ENCODE measurements around the gene ARHGAP44.

ARHGAP44 gene

DNA sequence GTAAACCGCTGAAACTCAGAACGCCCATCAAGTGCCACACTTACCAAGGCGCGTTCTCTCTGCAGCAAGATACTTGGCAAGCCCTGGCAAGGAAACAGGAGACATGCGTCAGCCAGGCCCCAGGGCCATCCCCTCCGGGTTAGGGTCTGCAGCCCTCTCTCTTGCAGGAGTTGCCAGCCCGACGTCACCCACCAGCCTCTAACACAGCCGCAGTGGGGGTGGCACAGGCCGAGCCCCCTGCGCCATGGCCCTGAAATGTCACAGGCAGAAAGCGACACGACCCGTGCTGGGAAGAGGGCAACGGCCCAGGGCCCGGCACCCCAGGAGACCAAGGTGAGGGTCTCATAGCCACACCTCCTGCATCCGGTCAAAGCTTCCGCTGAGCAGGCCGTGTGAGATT lies 206.6 kb downstream of the ARHGAP44 start:
- peaks cover 25% of the 10 kb centered on the region for H3K36me3 ChIP-seq (replicated peaks; ENCODE audit: low read depth, low read length)
- no peak overlapping the region for H3K9ac ChIP-seq (ENCODE audit: low read length)
- no peak overlapping the region for H3K27ac ChIP-seq (ENCODE audit: low read length)
- H3K79me2 ChIP-seq (ENCODE audit: low read length) = no peaks in the 10 kb centered on the region
- H4K20me1 ChIP-seq (ENCODE audit: insufficient read depth, low read length) = no peaks in the 10 kb centered on the region
- H3K9me3 ChIP-seq (ENCODE audit: insufficient read depth, low read length) = no peaks in the 10 kb centered on the region
- no peak overlapping the region for H3K4me2 ChIP-seq (ENCODE audit: low read length)
- H3K4me3 ChIP-seq (ENCODE audit: low read length) = no peak overlapping the region
- no peak overlapping the region for H2AFZ ChIP-seq (ENCODE audit: low read depth, low read length)
- TF ChIP-seq EZH2phosphoT487 (IDR thresholded peaks at IDR 0.05; ENCODE audit: low read depth) = no peak
- TF ChIP-seq CTCF (IDR thresholded peaks at IDR 0.05; ENCODE audit: low read depth, low read length) = no peak
- no peaks in the 10 kb centered on the region for H3K27me3 ChIP-seq (ENCODE audit: low read depth, low read length)
- no peaks in the 10 kb centered on the region for H3K4me1 ChIP-seq (ENCODE audit: low read length)

DNA sequence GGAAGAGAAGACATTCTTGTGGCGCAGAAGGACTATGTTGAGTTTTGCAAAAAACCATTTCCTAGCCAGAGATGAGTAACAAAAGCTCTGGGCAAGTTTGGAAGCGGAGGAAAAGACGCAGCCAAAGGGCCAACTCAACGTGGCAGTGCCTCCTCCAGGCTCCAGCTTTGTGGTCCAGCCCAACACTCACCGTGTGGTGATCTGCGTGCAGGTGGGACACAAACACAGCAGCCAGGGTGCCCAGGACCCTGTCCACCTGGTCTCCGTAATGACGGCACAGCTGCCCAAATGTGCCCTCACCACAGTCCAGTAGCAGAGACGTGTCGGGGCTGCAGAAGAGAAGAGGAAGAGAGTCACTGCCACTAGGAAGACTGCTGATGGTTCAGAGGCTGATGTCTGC lies 207.1 kb downstream of the ARHGAP44 start:
- H3K9ac ChIP-seq (ENCODE audit: low read length) = no peak overlapping the region
- peaks cover 25% of the 10 kb centered on the region for H3K36me3 ChIP-seq (replicated peaks; ENCODE audit: low read depth, low read length)
- TF ChIP-seq CTCF (IDR thresholded peaks at IDR 0.05; ENCODE audit: low read depth, low read length) (no peak), EZH2phosphoT487 (IDR thresholded peaks at IDR 0.05; ENCODE audit: low read depth) (no peak)
- no peaks in the 10 kb centered on the region for H3K79me2 ChIP-seq (ENCODE audit: low read length)
- H3K9me3 ChIP-seq (ENCODE audit: insufficient read depth, low read length) = no peaks in the 10 kb centered on the region
- H3K4me2 ChIP-seq (ENCODE audit: low read length) = no peak overlapping the region
- no peak overlapping the region for H3K4me3 ChIP-seq (ENCODE audit: low read length)
- H2AFZ ChIP-seq (ENCODE audit: low read depth, low read length) = no peak overlapping the region
- no peak overlapping the region for H3K27ac ChIP-seq (ENCODE audit: low read length)
- no peaks in the 10 kb centered on the region for H4K20me1 ChIP-seq (ENCODE audit: insufficient read depth, low read length)
- H3K27me3 ChIP-seq (ENCODE audit: low read depth, low read length) = no peaks in the 10 kb centered on the region
- H3K4me1 ChIP-seq (ENCODE audit: low read length) = no peaks in the 10 kb centered on the region

GRCh38 chr17:12996941-12997340 lies 207.6 kb downstream of the ARHGAP44 start:
- no peaks in the 10 kb centered on the region for H3K27me3 ChIP-seq (ENCODE audit: low read depth, low read length)
- no peaks in the 10 kb centered on the region for H3K4me1 ChIP-seq (ENCODE audit: low read length)
- TF ChIP-seq CTCF (IDR thresholded peaks at IDR 0.05; ENCODE audit: low read depth, low read length) (no peak), EZH2phosphoT487 (IDR thresholded peaks at IDR 0.05; ENCODE audit: low read depth) (no peak)
- H3K9ac ChIP-seq (ENCODE audit: low read length) = no peak overlapping the region
- H3K4me3 ChIP-seq (ENCODE audit: low read length) = no peak overlapping the region
- no peak overlapping the region for H3K27ac ChIP-seq (ENCODE audit: low read length)
- H4K20me1 ChIP-seq (ENCODE audit: insufficient read depth, low read length) = no peaks in the 10 kb centered on the region
- no peak overlapping the region for H3K4me2 ChIP-seq (ENCODE audit: low read length)
- no peaks in the 10 kb centered on the region for H3K9me3 ChIP-seq (ENCODE audit: insufficient read depth, low read length)
- H3K79me2 ChIP-seq (ENCODE audit: low read length) = no peaks in the 10 kb centered on the region
- peaks cover 28% of the 10 kb centered on the region for H3K36me3 ChIP-seq (replicated peaks; ENCODE audit: low read depth, low read length)
- H2AFZ ChIP-seq (ENCODE audit: low read depth, low read length) = no peak overlapping the region

- no peak for TF ChIP-seq EZH2phosphoT487 (IDR thresholded peaks at IDR 0.05; ENCODE audit: low read depth)
- TF ChIP-seq CTCF (IDR thresholded peaks at IDR 0.05; ENCODE audit: low read depth, low read length) = no peak
- no peak overlapping the region for H3K4me3 ChIP-seq (ENCODE audit: low read length)
- no peak overlapping the region for H3K9ac ChIP-seq (ENCODE audit: low read length)
- no peaks in the 10 kb centered on the region; the same call in 1 of the 2 replicates for H3K79me2 ChIP-seq (ENCODE audit: low read length)
- H3K36me3 ChIP-seq (replicated peaks; ENCODE audit: low read depth, low read length) = peaks cover 37% of the 10 kb centered on the region
- no peaks in the 10 kb centered on the region for H3K27me3 ChIP-seq (ENCODE audit: low read depth, low read length)
- no peaks in the 10 kb centered on the region for H3K9me3 ChIP-seq (ENCODE audit: insufficient read depth, low read length)
- H3K27ac ChIP-seq (ENCODE audit: low read length) = no peak overlapping the region
- no peaks in the 10 kb centered on the region for H3K4me1 ChIP-seq (ENCODE audit: low read length)
- no peaks in the 10 kb centered on the region for H4K20me1 ChIP-seq (ENCODE audit: insufficient read depth, low read length)
- no peak overlapping the region for H2AFZ ChIP-seq (ENCODE audit: low read depth, low read length)
- H3K4me2 ChIP-seq (ENCODE audit: low read length) = no peak overlapping the region
Observed at GRCh38 chr17:12998461-12998860, 209.2 kb downstream of the ARHGAP44 start.
